ENCODE measurements around the gene EIF3A.

The EIF3A gene

GRCh38 chr10:119005362-119006043, 75.1 kb downstream of the EIF3A start:
- no peak for DNase-seq (ENCODE audit: low read depth)

- DNase-seq (ENCODE audit: low read depth) = no peak
Observed at GRCh38 chr10:119003572-119004289, 76.9 kb downstream of the EIF3A start.

- no peak for DNase-seq (ENCODE audit: low read depth)
Observed at GRCh38 chr10:119001717-119002500, 78.7 kb downstream of the EIF3A start.

GRCh38 chr10:118998183-118998582, 82.4 kb downstream of the EIF3A start:
- no peak for DNase-seq (ENCODE audit: low read depth)

GRCh38 chr10:118997379-118997778, 83.2 kb downstream of the EIF3A start:
- DNase-seq (ENCODE audit: low read depth) = no peak

GRCh38 chr10:118995739-118996138, 84.9 kb downstream of the EIF3A start:
- DNase-seq (ENCODE audit: low read depth) = no peak

- no peak for DNase-seq (ENCODE audit: low read depth)
Observed at GRCh38 chr10:118994321-118994720, 86.3 kb downstream of the EIF3A start.

- DNase-seq (ENCODE audit: low read depth) = no peak
Observed at GRCh38 chr10:118993214-118993613, 87.4 kb downstream of the EIF3A start.

GRCh38 chr10:118992496-118992895, 88.1 kb downstream of the EIF3A start:
- no peak for DNase-seq (ENCODE audit: low read depth)

GRCh38 chr10:118990326-118990725, 90.3 kb downstream of the EIF3A start:
- no peak for DNase-seq (ENCODE audit: low read depth)

GRCh38 chr10:118986815-118987790, 93.5 kb downstream of the EIF3A start:
- DNase-seq (ENCODE audit: low read depth) = no peak

- DNase-seq (ENCODE audit: low read depth) = no peak
Observed at GRCh38 chr10:118985576-118985975, 95.0 kb downstream of the EIF3A start.

Data from stimulated activated CD8-positive, alpha-beta memory T cell treated with anti-CD3 and anti-CD28 coated beads, Interleukin-7, amount 100 ng/mL, for 24 hours (primary cell).